Stimulated activated memory B cell treated with anti-CD40 and anti-IgM and Interleukin-4, amounts not matched to agents 10 μg/mL and 1 μg/mL and 100 μg/mL, for 72 hours (primary cell): ENCODE data around the gene C6orf47.
A peak's percentile ranks its signal among the peaks of the same experiment; 100 is the strongest.

Source experiments
- ATAC-seq: fragments of 150-1000 bp; cut with Tn5 transposase; 2 replicates; pipeline ENCODE4 v1.10.0; 2021
- H3K27ac Mint-ChIP-seq: one replicate; pipeline ENCODE4 v1.8.0; 2022; ENCODE audit warnings: mild to moderate bottlenecking, mixed read lengths
- H3K27me3 Mint-ChIP-seq: one replicate; pipeline ENCODE4 v1.8.0; 2022; ENCODE audit warnings: mixed read lengths
- H3K36me3 Mint-ChIP-seq: one replicate; pipeline ENCODE4 v1.8.0; 2022; ENCODE audit warnings: mixed read lengths
- H3K4me1 Mint-ChIP-seq: one replicate; pipeline ENCODE4 v1.8.0; 2022; ENCODE audit warnings: mixed read lengths
- H3K4me3 Mint-ChIP-seq: one replicate; pipeline ENCODE4 v1.8.0; 2022; ENCODE audit warnings: mild to moderate bottlenecking, moderate library complexity, mixed read lengths
- H3K9me3 Mint-ChIP-seq: one replicate; pipeline ENCODE4 v1.8.0; 2022; ENCODE audit warnings: mixed read lengths

Gene C6orf47

DNA sequence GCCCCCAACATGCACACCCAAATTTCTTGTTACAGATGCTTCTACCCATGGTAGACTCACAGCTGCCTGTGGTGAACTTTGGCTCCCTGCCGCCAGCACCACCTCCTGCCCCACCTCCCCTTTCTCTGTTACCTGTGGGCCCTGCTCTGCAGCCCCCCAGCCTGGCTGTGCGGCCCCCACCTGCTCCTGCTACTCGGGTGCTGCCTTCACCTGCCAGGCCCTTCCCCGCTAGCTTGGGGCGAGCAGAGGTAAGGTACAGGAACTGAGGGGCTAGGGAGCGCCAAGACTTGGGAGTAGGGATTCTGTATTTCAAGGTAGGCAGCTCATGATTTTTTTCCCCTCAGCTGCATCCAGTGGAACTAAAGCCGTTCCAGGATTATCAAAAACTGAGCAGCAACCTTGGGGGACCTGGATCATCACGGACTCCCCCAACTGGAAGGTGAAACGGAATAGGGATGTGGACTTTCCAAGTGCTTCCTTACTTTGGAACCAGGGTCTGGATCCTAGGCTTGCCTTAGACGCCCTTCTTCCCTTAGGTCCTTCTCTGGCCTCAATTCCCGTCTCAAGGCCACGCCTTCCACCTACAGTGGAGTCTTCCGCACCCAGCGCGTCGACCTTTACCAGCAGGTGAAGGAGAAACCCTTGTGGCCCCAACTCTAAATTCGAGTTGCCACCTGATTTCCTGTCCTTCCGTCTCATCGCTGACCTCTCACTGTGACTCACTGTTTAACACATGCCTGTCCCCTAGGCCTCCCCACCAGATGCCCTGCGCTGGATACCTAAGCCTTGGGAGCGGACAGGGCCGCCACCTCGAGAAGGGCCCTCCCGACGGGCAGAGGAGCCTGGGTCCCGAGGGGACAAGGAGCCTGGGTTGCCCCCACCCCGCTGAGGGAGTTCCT is 23.6 kb downstream of the C6orf47 start:
- Mint-ChIP-seq H3K4me3 (no peak overlapping the region), H3K36me3 (peaks cover 73% of the 10 kb centered on the region), H3K27ac (no peak overlapping the region)

DNA sequence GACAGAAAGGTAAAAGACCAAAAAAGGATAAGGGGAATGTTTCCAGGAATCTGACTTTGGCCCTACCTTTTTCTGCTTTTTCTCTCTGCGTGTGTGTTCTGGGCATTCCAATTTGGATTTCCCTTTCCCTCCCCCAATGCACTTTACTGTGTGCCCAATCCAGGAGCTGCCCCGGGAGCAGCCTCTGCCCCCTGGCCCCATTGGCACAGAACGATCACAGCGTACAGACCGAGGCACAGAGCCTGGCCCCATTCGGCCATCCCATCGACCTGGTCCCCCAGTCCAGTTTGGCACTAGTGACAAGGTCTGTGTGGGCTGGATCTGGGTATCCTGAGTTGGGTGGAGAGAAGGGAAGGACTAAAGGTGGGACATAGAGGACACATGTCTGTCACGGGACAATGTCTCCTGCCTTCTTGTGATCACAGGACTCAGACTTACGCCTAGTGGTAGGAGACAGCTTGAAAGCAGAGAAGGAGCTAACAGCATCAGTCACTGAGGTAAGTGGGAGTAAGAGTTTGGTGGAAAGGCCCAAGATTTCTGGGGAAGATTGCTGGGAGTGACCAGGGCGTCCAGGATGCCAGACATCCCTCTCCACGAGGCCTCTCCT is 25.5 kb downstream of the C6orf47 start:
- no peak overlapping the region for H3K4me3 Mint-ChIP-seq

More for the DNA sequence above, 23.6 kb downstream of the C6orf47 start:
- no peak for ATAC-seq
- Mint-ChIP-seq H3K4me1 (no peaks in the 10 kb centered on the region), H3K27me3 (no peaks in the 10 kb centered on the region), H3K9me3 (no peaks in the 10 kb centered on the region)

DNA sequence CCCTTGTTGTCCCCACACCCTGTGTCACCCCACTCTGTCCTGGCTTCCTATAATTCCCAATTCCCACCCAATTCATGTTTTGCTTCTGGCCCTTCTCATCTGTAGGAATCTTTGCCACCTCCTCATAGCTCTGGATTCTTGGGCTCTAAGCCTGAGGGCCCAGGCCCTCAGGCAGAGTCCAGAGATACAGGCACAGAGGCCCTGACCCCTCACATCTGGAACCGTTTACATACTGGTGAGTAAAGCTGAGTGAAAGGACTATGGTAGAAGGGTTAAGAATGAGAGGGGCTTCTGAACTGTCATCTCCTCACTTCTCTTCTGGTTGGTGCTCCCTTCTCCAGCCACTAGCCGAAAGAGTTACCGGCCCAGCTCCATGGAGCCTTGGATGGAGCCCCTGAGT is 26.4 kb downstream of the C6orf47 start:
- peak overlapping the region; percentile 23 for H3K27ac Mint-ChIP-seq
- no peak overlapping the region for H3K4me3 Mint-ChIP-seq
- peaks cover 86% of the 10 kb centered on the region for H3K36me3 Mint-ChIP-seq
- no peaks in the 10 kb centered on the region for H3K27me3 Mint-ChIP-seq
- H3K9me3 Mint-ChIP-seq = no peaks in the 10 kb centered on the region
- no peak for ATAC-seq
- H3K4me1 Mint-ChIP-seq = no peaks in the 10 kb centered on the region

More for the DNA sequence above, 25.5 kb downstream of the C6orf47 start:
- no peak for ATAC-seq
- Mint-ChIP-seq H3K9me3 (no peaks in the 10 kb centered on the region), H3K27me3 (no peaks in the 10 kb centered on the region), H3K4me1 (no peaks in the 10 kb centered on the region), H3K27ac (no peak overlapping the region), H3K36me3 (peaks cover 77% of the 10 kb centered on the region)

DNA sequence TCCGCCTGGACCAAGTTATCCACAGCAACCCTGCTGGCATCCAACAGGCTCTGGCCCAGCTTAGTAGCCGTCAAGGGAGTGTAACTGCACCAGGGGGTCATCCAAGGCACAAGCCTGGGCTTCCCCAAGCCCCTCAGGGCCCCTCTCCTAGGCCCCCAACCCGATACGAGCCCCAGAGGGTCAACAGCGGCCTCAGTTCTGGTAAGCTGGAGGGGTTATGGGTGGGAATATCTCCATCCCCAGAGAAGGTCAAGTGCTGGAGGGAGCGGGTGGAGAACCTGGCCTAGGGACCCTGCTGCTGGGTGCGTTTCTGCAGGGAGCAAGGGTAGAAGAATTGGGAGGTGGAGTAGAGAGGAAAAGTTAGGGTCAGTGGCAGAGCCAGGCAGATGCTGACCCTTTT is 27.1 kb downstream of the C6orf47 start:
- Mint-ChIP-seq H3K9me3 (no peaks in the 10 kb centered on the region), H3K36me3 (peaks cover 83% of the 10 kb centered on the region), H3K27ac (no peak overlapping the region), H3K4me3 (no peak overlapping the region), H3K4me1 (no peaks in the 10 kb centered on the region), H3K27me3 (no peaks in the 10 kb centered on the region)
- ATAC-seq = no peak

DNA sequence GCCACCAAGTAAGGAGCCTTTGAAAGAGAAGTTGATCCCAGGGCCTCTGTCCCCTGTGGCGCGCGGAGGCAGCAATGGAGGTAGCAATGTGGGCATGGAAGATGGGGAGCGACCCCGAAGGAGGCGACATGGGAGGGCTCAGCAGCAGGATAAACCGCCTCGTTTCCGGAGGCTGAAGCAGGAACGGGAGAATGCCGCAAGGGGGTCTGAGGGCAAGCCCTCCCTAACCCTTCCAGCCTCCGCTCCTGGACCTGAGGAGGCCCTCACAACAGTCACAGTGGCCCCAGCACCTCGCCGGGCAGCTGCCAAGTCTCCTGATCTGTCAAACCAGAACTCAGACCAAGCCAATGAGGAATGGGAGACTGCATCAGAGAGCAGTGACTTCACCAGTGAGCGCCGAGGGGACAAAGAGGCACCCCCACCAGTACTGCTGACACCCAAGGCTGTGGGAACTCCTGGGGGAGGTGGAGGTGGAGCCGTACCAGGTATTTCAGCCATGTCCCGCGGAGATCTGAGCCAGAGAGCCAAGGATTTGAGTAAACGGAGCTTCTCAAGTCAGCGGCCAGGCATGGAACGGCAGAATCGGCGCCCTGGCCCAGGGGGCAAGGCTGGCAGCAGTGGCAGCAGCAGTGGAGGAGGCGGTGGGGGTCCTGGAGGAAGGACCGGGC is 28.2 kb downstream of the C6orf47 start:
- Mint-ChIP-seq H3K27ac (no peak overlapping the region), H3K4me1 (peaks cover 5% of the 10 kb centered on the region), H3K36me3 (peaks cover 92% of the 10 kb centered on the region), H3K9me3 (no peaks in the 10 kb centered on the region), H3K27me3 (no peaks in the 10 kb centered on the region), H3K4me3 (no peak overlapping the region)
- ATAC-seq = no peak

DNA sequence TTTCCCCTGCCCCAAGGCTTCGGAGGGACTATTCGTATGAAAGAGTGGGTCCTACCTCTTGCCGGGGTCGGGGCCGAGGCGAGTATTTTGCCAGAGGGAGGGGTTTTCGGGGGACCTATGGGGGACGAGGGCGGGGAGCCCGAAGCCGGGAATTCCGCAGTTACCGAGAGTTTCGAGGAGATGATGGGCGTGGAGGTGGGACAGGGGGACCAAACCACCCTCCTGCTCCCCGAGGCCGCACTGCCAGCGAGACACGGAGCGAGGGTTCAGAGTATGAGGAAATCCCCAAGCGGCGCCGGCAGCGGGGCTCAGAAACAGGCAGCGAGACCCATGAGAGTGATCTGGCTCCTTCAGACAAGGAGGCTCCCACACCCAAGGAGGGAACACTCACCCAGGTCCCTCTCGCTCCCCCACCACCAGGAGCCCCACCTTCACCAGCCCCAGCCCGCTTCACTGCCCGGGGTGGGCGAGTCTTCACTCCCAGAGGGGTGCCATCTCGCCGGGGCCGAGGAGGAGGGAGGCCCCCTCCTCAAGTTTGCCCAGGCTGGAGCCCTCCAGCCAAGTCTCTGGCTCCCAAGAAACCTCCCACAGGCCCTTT is 28.8 kb downstream of the C6orf47 start:
- no peaks in the 10 kb centered on the region for H3K27me3 Mint-ChIP-seq
- peaks cover 6% of the 10 kb centered on the region for H3K4me1 Mint-ChIP-seq
- peaks cover 92% of the 10 kb centered on the region for H3K36me3 Mint-ChIP-seq
- peak overlapping the region; percentile 25 for H3K27ac Mint-ChIP-seq
- no peak overlapping the region for H3K4me3 Mint-ChIP-seq
- no peaks in the 10 kb centered on the region for H3K9me3 Mint-ChIP-seq
- no peak for ATAC-seq

DNA sequence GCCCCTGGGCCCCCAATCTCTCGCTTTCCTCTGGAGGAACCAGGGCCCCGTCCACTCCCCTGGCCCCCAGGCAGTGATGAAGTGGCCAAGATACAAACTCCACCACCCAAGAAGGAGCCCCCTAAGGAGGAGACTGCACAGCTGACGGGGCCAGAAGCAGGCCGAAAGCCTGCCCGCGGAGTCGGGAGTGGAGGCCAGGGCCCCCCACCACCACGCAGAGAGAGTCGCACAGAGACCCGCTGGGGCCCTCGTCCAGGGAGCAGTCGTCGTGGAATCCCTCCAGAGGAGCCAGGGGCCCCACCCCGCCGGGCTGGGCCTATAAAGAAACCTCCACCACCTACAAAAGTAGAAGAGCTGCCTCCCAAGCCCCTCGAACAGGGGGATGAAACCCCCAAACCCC is 29.4 kb downstream of the C6orf47 start:
- Mint-ChIP-seq H3K27me3 (no peaks in the 10 kb centered on the region), H3K27ac (peak overlapping the region; percentile 25), H3K4me3 (no peak overlapping the region), H3K36me3 (peaks cover 92% of the 10 kb centered on the region), H3K4me1 (peaks cover 6% of the 10 kb centered on the region), H3K9me3 (no peaks in the 10 kb centered on the region)
- no peak for ATAC-seq

DNA sequence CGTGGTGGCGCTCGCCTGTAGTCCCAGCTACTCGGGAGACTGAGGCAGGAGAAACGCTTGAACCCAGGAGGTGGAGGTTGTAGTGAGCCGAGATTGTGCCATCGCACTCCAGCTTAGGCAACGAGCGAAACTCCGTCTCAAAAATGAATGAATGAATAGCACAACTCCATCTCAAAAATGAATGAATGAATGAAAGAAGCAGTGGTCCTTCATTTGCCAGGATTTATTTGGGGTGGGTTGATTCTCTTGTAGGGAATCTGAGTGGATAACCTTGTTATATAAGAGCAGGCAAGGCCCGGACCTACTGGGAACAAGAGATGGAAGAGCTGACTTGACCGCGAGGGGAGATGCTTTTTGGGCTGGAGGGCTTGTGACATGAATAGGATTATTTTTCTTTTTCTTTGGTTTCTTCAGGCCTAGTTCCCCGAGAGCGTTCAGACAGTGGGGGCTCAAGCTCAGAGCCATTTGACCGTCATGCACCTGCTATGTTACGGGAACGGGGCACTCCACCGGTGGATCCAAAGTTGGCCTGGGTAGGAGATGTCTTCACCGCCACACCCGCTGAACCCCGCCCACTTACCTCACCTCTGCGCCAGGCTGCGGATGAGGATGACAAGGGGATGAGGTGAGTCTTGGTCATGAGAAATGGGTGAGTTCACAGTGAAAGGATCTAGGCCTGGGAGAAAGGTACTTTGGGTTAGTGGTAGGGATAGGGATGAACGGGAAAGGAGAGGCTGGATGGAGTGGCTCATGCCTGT is 30.2 kb downstream of the C6orf47 start:
- H3K36me3 Mint-ChIP-seq = peaks cover 95% of the 10 kb centered on the region
- no peaks in the 10 kb centered on the region for H3K27me3 Mint-ChIP-seq
- H3K27ac Mint-ChIP-seq = peak overlapping the region; percentile 25
- ATAC-seq = no peak
- H3K4me3 Mint-ChIP-seq = no peak overlapping the region
- peaks cover 6% of the 10 kb centered on the region for H3K4me1 Mint-ChIP-seq
- H3K9me3 Mint-ChIP-seq = no peaks in the 10 kb centered on the region

DNA sequence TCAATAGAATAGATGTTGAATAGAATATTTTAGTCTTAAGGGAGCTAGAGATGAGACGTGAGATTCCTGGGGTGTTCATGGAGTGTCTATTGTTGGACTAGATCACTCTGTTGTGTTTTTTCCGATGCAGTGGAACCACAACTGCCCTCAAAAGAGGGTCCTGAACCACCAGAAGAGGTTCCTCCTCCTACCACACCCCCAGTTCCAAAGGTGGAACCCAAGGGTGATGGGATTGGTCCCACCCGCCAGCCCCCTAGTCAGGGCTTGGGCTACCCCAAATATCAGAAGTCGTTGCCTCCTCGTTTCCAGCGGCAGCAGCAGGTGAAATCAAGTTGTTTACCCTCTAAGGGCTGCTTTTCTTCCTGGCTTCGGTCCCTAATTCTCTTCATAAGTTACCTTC is 31.6 kb downstream of the C6orf47 start:
- H3K4me1 Mint-ChIP-seq = peaks cover 6% of the 10 kb centered on the region
- no peaks in the 10 kb centered on the region for H3K9me3 Mint-ChIP-seq
- no peak overlapping the region for H3K27ac Mint-ChIP-seq
- ATAC-seq = no peak
- no peak overlapping the region for H3K4me3 Mint-ChIP-seq
- H3K36me3 Mint-ChIP-seq = peaks cover 89% of the 10 kb centered on the region
- no peaks in the 10 kb centered on the region for H3K27me3 Mint-ChIP-seq

DNA sequence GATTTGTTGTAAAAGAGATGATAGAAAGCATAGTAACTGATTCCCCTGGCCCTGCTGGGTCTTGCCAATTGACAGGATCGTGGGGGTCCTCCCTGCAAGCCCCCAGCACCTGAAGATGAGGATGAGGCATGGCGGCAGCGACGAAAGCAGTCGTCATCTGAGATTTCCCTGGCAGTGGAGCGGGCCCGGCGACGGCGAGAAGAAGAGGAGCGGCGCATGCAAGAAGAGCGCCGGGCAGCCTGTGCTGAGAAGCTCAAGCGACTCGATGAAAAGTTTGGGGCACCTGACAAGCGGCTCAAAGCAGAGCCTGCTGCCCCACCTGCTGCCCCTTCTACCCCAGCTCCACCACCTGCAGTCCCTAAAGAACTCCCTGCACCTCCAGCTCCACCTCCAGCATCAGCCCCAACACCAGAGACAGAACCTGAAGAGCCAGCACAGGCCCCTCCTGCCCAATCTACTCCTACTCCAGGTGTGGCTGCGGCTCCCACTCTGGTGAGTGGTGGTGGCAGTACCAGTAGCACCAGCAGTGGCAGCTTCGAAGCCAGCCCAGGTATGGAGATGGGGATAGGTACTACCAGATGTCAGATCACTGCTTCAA is 32.8 kb downstream of the C6orf47 start:
- Mint-ChIP-seq H3K4me3 (no peak overlapping the region), H3K36me3 (peaks cover 82% of the 10 kb centered on the region), H3K27me3 (no peaks in the 10 kb centered on the region), H3K4me1 (peaks cover 6% of the 10 kb centered on the region), H3K27ac (peak overlapping the region; percentile 1), H3K9me3 (no peaks in the 10 kb centered on the region)
- no peak for ATAC-seq

DNA sequence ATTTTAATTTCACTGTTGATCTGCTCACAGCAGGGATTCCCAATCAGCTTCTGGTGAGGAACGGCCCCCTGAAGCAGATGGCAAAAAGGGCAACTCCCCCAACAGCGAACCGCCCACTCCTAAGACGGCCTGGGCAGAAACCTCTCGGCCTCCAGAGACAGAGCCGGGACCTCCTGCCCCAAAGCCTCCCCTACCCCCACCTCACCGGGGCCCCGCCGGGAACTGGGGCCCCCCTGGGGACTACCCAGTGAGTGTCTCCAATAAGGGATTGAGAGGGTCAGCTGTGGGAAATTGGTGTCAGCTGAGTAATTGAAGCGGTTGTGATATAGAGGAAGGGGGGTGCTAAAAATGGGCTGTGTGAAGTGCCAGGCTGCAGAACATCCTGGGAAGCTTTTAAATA is 33.6 kb downstream of the C6orf47 start:
- Mint-ChIP-seq H3K4me1 (peaks cover 15% of the 10 kb centered on the region), H3K9me3 (no peaks in the 10 kb centered on the region), H3K27ac (peak overlapping the region; percentile 1), H3K4me3 (no peak overlapping the region), H3K27me3 (no peaks in the 10 kb centered on the region), H3K36me3 (peaks cover 82% of the 10 kb centered on the region)
- no peak for ATAC-seq

DNA sequence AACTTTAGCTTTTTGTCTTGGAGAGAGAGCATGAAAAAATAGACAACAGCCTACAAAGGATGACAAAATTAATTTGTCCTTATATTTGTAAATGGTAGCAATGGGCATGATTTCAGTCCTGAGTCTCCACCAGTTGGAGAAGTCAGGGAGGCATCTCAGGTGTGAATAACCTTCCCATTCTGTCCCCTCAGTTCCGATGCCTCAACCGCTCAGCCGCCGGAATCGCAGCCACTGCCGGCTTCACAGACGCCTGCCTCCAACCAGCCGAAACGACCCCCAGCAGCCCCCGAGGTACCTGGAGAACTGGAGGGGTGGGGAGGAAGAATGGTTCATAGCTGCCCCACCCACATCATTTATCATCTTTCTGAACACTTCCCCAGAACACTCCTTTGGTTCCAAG is 36.5 kb downstream of the C6orf47 start:
- H3K27me3 Mint-ChIP-seq = no peaks in the 10 kb centered on the region
- no peak for ATAC-seq
- H3K9me3 Mint-ChIP-seq = no peaks in the 10 kb centered on the region
- peaks cover 24% of the 10 kb centered on the region for H3K4me1 Mint-ChIP-seq
- no peak overlapping the region for H3K27ac Mint-ChIP-seq
- no peak overlapping the region for H3K4me3 Mint-ChIP-seq
- peaks cover 61% of the 10 kb centered on the region for H3K36me3 Mint-ChIP-seq

DNA sequence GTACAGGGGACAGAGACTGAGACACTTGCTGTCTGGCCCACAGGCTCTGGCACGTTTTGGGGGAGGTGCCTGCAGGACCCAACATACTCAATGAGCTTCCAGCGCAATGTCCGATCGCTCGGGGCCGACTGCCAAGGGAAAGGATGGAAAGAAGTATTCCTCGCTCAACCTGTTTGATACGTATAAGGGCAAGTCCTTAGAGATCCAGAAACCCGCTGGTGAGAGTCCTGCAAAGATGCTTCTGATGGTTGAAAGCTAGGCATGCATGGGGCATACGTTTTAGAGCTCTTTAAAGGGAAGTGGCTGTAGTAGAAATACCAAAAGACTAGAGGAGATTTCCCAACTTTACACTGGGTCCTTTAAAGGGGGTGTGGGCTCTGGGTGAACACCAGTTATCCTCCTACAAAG is 37.9 kb downstream of the C6orf47 start:
- Mint-ChIP-seq H3K27ac (peak overlapping the region; percentile 88), H3K4me1 (peaks cover 22% of the 10 kb centered on the region), H3K27me3 (no peaks in the 10 kb centered on the region), H3K36me3 (peaks cover 51% of the 10 kb centered on the region), H3K4me3 (peak overlapping the region; percentile 82), H3K9me3 (no peaks in the 10 kb centered on the region)
- ATAC-seq = no peak

DNA sequence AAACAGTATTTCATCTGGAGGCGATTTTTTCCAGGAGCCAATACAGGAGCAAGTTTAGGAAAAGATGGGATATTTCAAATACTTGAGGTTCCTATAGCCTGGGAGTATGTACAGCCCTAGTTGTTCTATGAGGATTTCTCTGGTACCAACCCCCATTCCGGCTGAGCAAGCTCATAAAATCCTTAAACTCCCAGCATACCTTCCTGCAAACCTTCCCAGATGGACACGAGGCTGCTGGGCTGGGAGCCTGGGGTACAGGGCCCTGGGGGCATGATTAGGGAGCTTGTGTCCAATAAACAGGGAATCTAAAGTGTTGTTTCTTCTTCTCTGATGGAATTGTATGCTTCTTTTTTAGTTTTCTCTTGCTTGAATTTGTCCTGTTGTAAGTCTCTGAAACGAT is 38.6 kb downstream of the C6orf47 start:
- H3K4me1 Mint-ChIP-seq = peaks cover 18% of the 10 kb centered on the region
- peak overlapping the region; percentile 82 for H3K4me3 Mint-ChIP-seq
- no peaks in the 10 kb centered on the region for H3K27me3 Mint-ChIP-seq
- peaks cover 44% of the 10 kb centered on the region for H3K36me3 Mint-ChIP-seq
- H3K27ac Mint-ChIP-seq = peak overlapping the region; percentile 88
- no peaks in the 10 kb centered on the region for H3K9me3 Mint-ChIP-seq
- no peak for ATAC-seq
